K562 (cell line): ENCODE data around the gene KIAA0319L.

Experiments
- JUN ChIP-seq, 2 experiments: sonication (generic) in 1 of 2; formaldehyde crosslinking in 1 of 2; IDR thresholded peaks; 2 replicates each; pipeline versions ENCODE4 v1.6.1 to v1.8.0; 2012 to 2022; ENCODE audit warnings: borderline replicate concordance in 2 of 2, mild to moderate bottlenecking in 2 of 2, improper control_type of control experiment in 1 of 2, low read depth in 1 of 2, low read length in 1 of 2, missing genetic modification reagents in 1 of 2
- KDM4B ChIP-seq, 2 experiments: fragments of 450-650 bp in 1 of 2; sonication (generic) in 1 of 2; IDR thresholded peaks; 2 replicates each; pipeline ENCODE4 v1.6.1; 2016 to 2017; ENCODE audit warnings: borderline replicate concordance in 2 of 2, antibody characterized with exemption in 1 of 2, low read depth in 1 of 2, mild to moderate bottlenecking in 1 of 2
- MCM7 ChIP-seq, 2 experiments: fragments of 450-650 bp; IDR thresholded peaks; 2 replicates each; pipeline ENCODE4 v1.6.1; 2016 to 2018
- NRF1 ChIP-seq, 2 experiments: fragments of 450-650 bp; IDR thresholded peaks in 1 of 2; conservative IDR thresholded peaks in 1 of 2; 2 replicates each; pipeline ENCODE4 v1.6.1; 2014; ENCODE audit warnings: mild to moderate bottlenecking in 2 of 2

- TF ChIP-seq KDM4B (IDR thresholded peaks at IDR 0.05; ENCODE audit: borderline replicate concordance in 2 of 2, low read depth in 1 of 2) (no peak), MCM7 (IDR thresholded peaks at IDR 0.05) (no peak), JUN (IDR thresholded peaks at IDR 0.05; ENCODE audit: borderline replicate concordance, low read depth, low read length) (no peak), JUN (CRISPR knock-in tag; IDR thresholded peaks at IDR 0.05; ENCODE audit: borderline replicate concordance) (no peak), NRF1 (conservative IDR thresholded peaks at IDR 0.05 in 1 of 2, IDR thresholded peaks at IDR 0.05 in 1 of 2) (no peak)
Measured at GRCh38 chr1:35488336-35488735, 68.9 kb downstream of the KIAA0319L start.
